Activated naive CD8-positive, alpha-beta T cell treated with anti-CD3 and anti-CD28 coated beads, Interleukin-2, amount 10 ng/mL, durations not matched to agents 7 days and 5 days (primary cell): Measurements from ENCODE around the gene PBRM1. TPM values are rescaled to one million over a fixed set of nuclear protein-coding genes. Genes with fewer than 3 reads are reported as not detected.

Experiments
- ATAC-seq: fragments of 150-1000 bp; cut with Tn5 transposase; one replicate; pipeline ENCODE4 v1.10.0; 2021; ENCODE audit warnings: low read depth, moderate library complexity
- POLR2A ChIA-PET: fragments of 350-600 bp; sonication (Branson Sonifier 250); formaldehyde crosslinking; loops from one replicate; lab custom pipeline; 2021; ENCODE audit warnings: antibody characterized with exemption; lab: Charles Lee
- DNase-seq: peaks from one replicate; pipeline ENCODE4 v3.0.0; 2021
- H3K27ac Mint-ChIP-seq: one replicate; pipeline ENCODE4 v1.8.0; 2022; ENCODE audit warnings: mild to moderate bottlenecking, mixed read lengths
- H3K27me3 Mint-ChIP-seq: one replicate; pipeline ENCODE4 v1.8.0; 2022; ENCODE audit warnings: mild to moderate bottlenecking, moderate library complexity, mixed read lengths
- H3K36me3 Mint-ChIP-seq: one replicate; pipeline ENCODE4 v1.8.0; 2021; ENCODE audit warnings: mild to moderate bottlenecking, mixed read lengths
- H3K4me1 Mint-ChIP-seq: one replicate; pipeline ENCODE4 v1.8.0; 2021; ENCODE audit warnings: mixed read lengths
- H3K4me3 Mint-ChIP-seq: one replicate; pipeline ENCODE4 v1.8.0; 2022; ENCODE audit warnings: mild to moderate bottlenecking, moderate library complexity, mixed read lengths
- H3K9me3 Mint-ChIP-seq: one replicate; pipeline ENCODE4 v1.8.0; 2021; ENCODE audit warnings: mixed read lengths
- total RNA-seq, 2 experiments: library from RNA; stranded (reverse); gene quantifications; one replicate each; pipeline ENCODE4 v1.2.3, GENCODE V29; 2021

Gene PBRM1
- total RNA-seq, 2 experiments from 2014 or later, result 73.5 to 77.0 TPM

DNA sequence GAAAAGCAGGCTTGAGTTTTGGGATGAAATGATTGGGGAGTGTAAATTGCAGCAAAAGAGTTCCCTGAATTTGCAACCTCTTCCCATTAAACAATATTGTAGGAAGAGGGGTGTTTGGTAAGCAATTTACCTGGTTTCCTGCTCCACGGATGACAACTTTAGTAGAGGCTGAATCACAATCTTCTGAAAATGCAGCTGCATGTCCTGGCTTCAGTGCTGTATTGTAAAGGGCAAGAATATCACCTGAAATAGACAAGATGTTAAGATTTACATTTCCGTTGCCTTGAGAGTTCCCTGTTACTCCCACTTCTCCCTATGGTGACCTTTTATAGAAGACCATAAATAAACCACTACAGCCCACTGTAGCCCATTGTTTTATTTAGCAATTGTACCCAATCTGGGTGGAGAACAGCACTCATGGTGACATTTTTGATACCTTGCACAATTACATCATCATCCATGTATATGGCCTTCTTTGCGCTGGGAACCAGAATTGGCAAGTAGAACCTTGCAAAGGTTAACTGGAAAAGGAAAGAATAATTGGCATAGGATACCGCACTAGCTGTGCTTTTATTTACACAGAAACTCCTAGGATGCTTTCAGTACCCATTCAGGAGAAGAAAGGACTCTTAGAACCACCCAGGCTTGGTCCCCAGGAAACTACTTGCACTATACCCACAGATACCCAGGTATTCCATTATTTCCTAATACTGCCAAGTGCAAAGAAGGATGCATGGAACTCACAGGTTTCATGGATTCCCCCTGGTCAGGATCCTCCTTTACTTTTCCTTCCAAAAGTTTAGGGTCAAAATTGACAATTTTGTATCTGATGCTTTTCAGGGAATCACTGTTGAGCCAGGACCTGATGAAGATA lies 10.3 kb upstream of the PBRM1 start:
- no peak for DNase-seq
- Mint-ChIP-seq H3K36me3 (peaks cover 20% of the 10 kb centered on the region), H3K27me3 (no peaks in the 10 kb centered on the region), H3K27ac (no peak overlapping the region), H3K4me3 (no peak overlapping the region), H3K9me3 (no peaks in the 10 kb centered on the region), H3K4me1 (peaks cover 6% of the 10 kb centered on the region)
- POLR2A ChIA-PET, result interaction anchor here (0.7 to 1.5 kb wide), 4 partner anchors 9 to 11 kb away, joined by 3 to 7 read pairs (median 4); partner anchors contain the start of genes GLT8D1 and SPCS1
- no peak for ATAC-seq

DNA sequence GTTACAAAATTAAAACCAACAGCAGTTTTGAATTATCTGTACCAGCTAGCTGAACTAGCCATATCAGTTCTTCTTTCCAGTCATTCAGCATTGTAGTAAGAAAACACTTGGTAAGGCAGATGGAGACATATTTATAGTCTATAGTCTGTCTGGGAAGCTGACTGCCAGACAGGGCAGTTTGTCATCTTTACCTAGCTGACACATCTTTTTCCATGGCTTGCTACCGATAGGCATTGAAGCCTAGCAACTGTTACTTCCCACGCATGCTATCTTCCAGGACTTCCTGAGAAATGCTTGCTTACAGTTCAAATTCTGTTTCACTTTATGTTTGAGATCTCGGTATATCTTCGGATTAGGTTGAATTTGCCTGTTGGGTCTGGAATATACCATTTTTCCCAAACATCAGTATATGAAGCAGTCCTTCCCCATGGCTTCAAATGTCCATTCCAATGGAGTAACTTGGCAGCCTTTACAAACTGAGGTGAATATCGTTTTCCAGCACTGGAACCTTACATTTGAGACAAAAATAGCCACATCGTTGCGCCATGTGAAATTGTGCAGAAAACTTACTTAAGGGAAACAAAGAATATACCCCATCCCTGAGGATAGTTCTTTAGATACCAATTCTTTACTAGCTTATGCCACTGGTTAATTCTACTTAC lies 8.9 kb upstream of the PBRM1 start:
- POLR2A ChIA-PET, result interaction anchor here (0.6 to 1.5 kb wide), 2 partner anchors 10 to 23 kb away, joined by 3 to 7 read pairs; partner anchors contain the start of genes GLT8D1 and SPCS1
- no peaks in the 10 kb centered on the region for H3K27me3 Mint-ChIP-seq
- ATAC-seq, result no peak
- no peaks in the 10 kb centered on the region for H3K9me3 Mint-ChIP-seq
- peaks cover 10% of the 10 kb centered on the region for H3K4me1 Mint-ChIP-seq
- no peak for DNase-seq
- no peak overlapping the region for H3K4me3 Mint-ChIP-seq
- H3K27ac Mint-ChIP-seq, result no peak overlapping the region
- H3K36me3 Mint-ChIP-seq, result peaks cover 21% of the 10 kb centered on the region

DNA sequence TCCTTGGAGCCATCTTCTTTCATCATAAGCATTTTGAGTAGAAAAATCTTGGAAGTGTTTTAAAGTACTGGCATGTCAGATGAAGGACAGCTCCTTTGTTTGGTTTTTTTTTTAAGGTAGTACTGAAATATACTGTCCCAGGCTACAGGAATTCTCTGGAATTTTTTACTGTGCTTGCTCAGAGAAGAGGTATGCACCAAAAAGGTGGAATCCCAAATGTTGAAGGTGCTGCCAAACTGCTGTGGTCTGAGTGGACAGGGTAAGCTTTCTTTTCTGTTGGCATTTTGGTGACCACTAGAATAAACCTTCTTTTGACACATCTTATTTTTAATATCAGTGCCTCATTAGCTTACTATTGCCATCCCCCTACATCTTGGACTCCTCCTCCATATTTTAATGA lies 7.4 kb upstream of the PBRM1 start:
- POLR2A ChIA-PET, result interaction anchor here (0.9 to 2.6 kb wide), 3 partner anchors 9 to 28 kb away, joined by 3 to 14 read pairs (median 3); partner anchors contain the start of genes GLT8D1 and SPCS1
- no peaks in the 10 kb centered on the region for H3K9me3 Mint-ChIP-seq
- H3K27me3 Mint-ChIP-seq, result no peaks in the 10 kb centered on the region
- H3K36me3 Mint-ChIP-seq, result peaks cover 34% of the 10 kb centered on the region
- no peak overlapping the region for H3K27ac Mint-ChIP-seq
- H3K4me3 Mint-ChIP-seq, result no peak overlapping the region
- no peak for DNase-seq
- peaks cover 20% of the 10 kb centered on the region for H3K4me1 Mint-ChIP-seq
- ATAC-seq, result no peak

DNA sequence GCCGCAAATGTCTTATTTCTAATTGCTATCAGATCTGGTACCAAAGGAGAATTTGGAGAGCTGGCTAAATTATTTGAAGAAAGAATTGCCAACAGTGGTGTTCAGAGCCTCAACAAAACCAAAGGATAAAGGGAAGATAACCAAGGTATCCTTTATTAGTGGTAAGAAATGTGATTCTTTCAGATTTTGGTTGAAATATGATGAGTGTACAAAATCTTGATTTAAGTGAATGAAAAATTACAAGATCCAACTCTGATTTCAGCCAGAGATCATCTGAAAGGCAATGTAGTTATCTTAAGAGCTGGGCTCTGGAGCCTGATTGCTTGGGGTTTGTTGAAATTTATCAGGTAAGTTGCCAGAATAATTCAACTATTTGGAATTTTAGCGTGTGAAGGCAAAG lies 4.8 kb upstream of the PBRM1 start:
- no peak for DNase-seq
- no peak overlapping the region for H3K4me3 Mint-ChIP-seq
- ATAC-seq, result no peak
- no peaks in the 10 kb centered on the region for H3K9me3 Mint-ChIP-seq
- POLR2A ChIA-PET, result no interaction called here
- H3K36me3 Mint-ChIP-seq, result peaks cover 38% of the 10 kb centered on the region
- no peak overlapping the region for H3K27ac Mint-ChIP-seq
- H3K4me1 Mint-ChIP-seq, result peaks cover 25% of the 10 kb centered on the region
- H3K27me3 Mint-ChIP-seq, result no peaks in the 10 kb centered on the region

GRCh38 chr3:52689151-52689550 lies 3.4 kb upstream of the PBRM1 start:
- no peak for ATAC-seq
- H3K4me3 Mint-ChIP-seq, result no peak overlapping the region
- no peak overlapping the region for H3K27ac Mint-ChIP-seq
- DNase-seq, result no peak
- POLR2A ChIA-PET, result interaction anchor here (5.7 kb wide), 1 partner anchor 16 kb away, joined by 38 read pairs; the partner anchor contains the start of genes GLT8D1 and SPCS1
- no peaks in the 10 kb centered on the region for H3K27me3 Mint-ChIP-seq
- H3K36me3 Mint-ChIP-seq, result peaks cover 30% of the 10 kb centered on the region
- peaks cover 33% of the 10 kb centered on the region for H3K4me1 Mint-ChIP-seq
- no peaks in the 10 kb centered on the region for H3K9me3 Mint-ChIP-seq

- Mint-ChIP-seq H3K27me3 (no peaks in the 10 kb centered on the region), H3K36me3 (peaks cover 23% of the 10 kb centered on the region), H3K4me1 (peaks cover 37% of the 10 kb centered on the region), H3K27ac (no peak overlapping the region), H3K9me3 (no peaks in the 10 kb centered on the region), H3K4me3 (no peak overlapping the region)
- POLR2A ChIA-PET, result interaction anchor here (5.7 kb wide), 1 partner anchor 17 kb away, joined by 38 read pairs; the partner anchor contains the start of genes GLT8D1 and SPCS1
- ATAC-seq (no peak), DNase-seq (no peak)
These were observed 2.6 kb upstream of the PBRM1 start for GRCh38 chr3:52688266-52688665.

DNA sequence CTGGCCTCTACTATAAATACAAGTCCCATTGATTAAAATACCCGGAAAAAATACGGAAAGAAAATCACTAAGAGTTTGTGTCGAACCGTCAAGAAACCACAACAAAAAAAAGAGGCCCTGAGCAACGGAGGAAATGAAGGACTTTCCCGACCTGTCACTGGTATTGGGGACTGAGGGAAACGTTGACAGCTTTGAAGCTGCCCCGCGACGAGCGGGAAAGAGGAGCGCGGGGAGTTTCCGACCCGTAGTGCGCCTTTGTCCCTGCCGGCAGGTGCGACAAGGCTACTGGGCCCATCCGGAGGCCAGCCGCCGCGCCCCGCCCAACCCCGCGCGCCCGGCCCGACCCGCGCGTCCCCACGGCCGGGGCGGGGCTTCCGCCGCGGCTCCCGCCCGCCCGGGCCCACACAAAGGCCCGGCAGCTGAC lies 416 bp downstream of the PBRM1 start:
- H3K36me3 Mint-ChIP-seq, result peaks cover 18% of the 10 kb centered on the region
- H3K4me3 Mint-ChIP-seq, result peak overlapping the region; percentile 96
- H3K27me3 Mint-ChIP-seq, result no peaks in the 10 kb centered on the region
- DNase-seq, result peak; percentile 86
- ATAC-seq, result peak; percentile 81
- peaks cover 37% of the 10 kb centered on the region for H3K4me1 Mint-ChIP-seq
- no peaks in the 10 kb centered on the region for H3K9me3 Mint-ChIP-seq
- POLR2A ChIA-PET, result interaction anchor here (1.4 to 5.7 kb wide), 2 partner anchors 20 to 360 kb away, joined by 3 to 38 read pairs; partner anchors contain the start of genes GLT8D1, SFMBT1 and SPCS1
- H3K27ac Mint-ChIP-seq, result peak overlapping the region; percentile 94

DNA sequence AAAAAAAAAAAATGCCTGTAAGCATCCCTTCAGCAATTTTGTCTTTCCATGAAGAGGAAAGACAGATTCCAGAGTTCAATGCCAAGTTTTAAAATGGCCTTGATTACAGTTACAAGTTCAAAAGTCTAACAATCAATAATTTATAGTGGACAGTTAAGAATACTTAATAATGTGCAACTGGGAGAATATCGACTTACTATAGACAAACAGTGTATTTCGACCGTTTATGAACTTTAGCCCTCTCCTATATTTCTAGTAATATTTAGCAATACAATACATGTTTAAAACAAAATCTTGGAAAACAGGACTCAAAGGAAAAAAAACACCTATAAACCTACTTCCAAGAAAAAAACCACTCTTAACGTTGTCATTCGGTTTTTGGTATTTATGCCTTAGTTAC lies 1.5 kb downstream of the PBRM1 start:
- Mint-ChIP-seq H3K4me1 (peaks cover 36% of the 10 kb centered on the region), H3K36me3 (peaks cover 16% of the 10 kb centered on the region), H3K9me3 (no peaks in the 10 kb centered on the region), H3K4me3 (peak overlapping the region; percentile 96), H3K27me3 (no peaks in the 10 kb centered on the region), H3K27ac (no peak overlapping the region)
- DNase-seq, result no peak
- no peak for ATAC-seq
- POLR2A ChIA-PET, result interaction anchor here (5.7 kb wide), 1 partner anchor 21 kb away, joined by 38 read pairs; the partner anchor contains the start of genes GLT8D1 and SPCS1

GRCh38 chr3:52683611-52684010 lies 2.1 kb downstream of the PBRM1 start:
- H3K4me1 Mint-ChIP-seq, result peaks cover 34% of the 10 kb centered on the region
- peaks cover 17% of the 10 kb centered on the region for H3K36me3 Mint-ChIP-seq
- no peak overlapping the region for H3K27ac Mint-ChIP-seq
- H3K9me3 Mint-ChIP-seq, result no peaks in the 10 kb centered on the region
- ATAC-seq, result no peak
- no peaks in the 10 kb centered on the region for H3K27me3 Mint-ChIP-seq
- DNase-seq, result no peak
- POLR2A ChIA-PET, result no interaction called here
- peak overlapping the region; percentile 37 for H3K4me3 Mint-ChIP-seq

- Mint-ChIP-seq H3K36me3 (peaks cover 13% of the 10 kb centered on the region), H3K27me3 (no peaks in the 10 kb centered on the region), H3K4me1 (peaks cover 29% of the 10 kb centered on the region), H3K27ac (peak overlapping the region; percentile 14), H3K9me3 (no peaks in the 10 kb centered on the region), H3K4me3 (peak overlapping the region; percentile 6)
- POLR2A ChIA-PET, result no interaction called here
- no peak for ATAC-seq
- no peak for DNase-seq
These were observed 3.7 kb downstream of the PBRM1 start for GRCh38 chr3:52682016-52682415.

DNA sequence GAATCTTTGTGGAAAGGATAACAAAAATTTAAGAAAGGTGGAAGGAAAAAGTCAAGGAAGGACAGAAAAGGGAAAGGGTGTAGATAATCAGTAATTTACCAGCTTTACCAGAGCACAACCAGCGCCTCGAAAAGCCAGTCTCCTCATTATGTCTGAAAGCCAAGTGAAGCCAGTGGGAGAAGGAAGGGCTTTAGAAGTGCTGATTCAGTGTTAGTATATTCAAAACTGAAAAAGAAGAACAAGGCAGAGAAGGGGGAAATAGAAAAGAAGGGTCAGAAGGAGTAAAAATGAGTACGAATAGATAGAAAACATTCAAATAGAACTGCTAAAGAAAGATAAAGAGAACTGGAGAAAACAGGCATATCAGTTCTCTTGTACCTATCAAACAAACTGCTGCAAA lies 4.1 kb downstream of the PBRM1 start:
- H3K27me3 Mint-ChIP-seq, result no peaks in the 10 kb centered on the region
- H3K4me1 Mint-ChIP-seq, result peaks cover 27% of the 10 kb centered on the region
- ATAC-seq, result no peak
- H3K27ac Mint-ChIP-seq, result peak overlapping the region; percentile 21
- H3K36me3 Mint-ChIP-seq, result peaks cover 16% of the 10 kb centered on the region
- no peaks in the 10 kb centered on the region for H3K9me3 Mint-ChIP-seq
- no peak for DNase-seq
- no peak overlapping the region for H3K4me3 Mint-ChIP-seq
- POLR2A ChIA-PET, result no interaction called here

- Mint-ChIP-seq H3K4me3 (no peak overlapping the region), H3K36me3 (peaks cover 20% of the 10 kb centered on the region), H3K4me1 (peaks cover 23% of the 10 kb centered on the region), H3K9me3 (no peaks in the 10 kb centered on the region), H3K27me3 (no peaks in the 10 kb centered on the region), H3K27ac (no peak overlapping the region)
- ATAC-seq (no peak), DNase-seq (no peak)
- POLR2A ChIA-PET, result interaction anchor here (0.8 kb wide), 1 partner anchor 29 kb away, joined by 4 read pairs; no protein-coding TSS in a partner anchor
These were observed 5.9 kb downstream of the PBRM1 start for GRCh38 chr3:52679811-52680210.

GRCh38 chr3:52679199-52679538 lies 6.5 kb downstream of the PBRM1 start:
- peaks cover 21% of the 10 kb centered on the region for H3K36me3 Mint-ChIP-seq
- DNase-seq, result no peak
- no peak overlapping the region for H3K27ac Mint-ChIP-seq
- no peaks in the 10 kb centered on the region for H3K27me3 Mint-ChIP-seq
- H3K9me3 Mint-ChIP-seq, result no peaks in the 10 kb centered on the region
- no peak for ATAC-seq
- POLR2A ChIA-PET, result interaction anchor here (0.8 kb wide), 1 partner anchor 28 kb away, joined by 4 read pairs; no protein-coding TSS in a partner anchor
- no peak overlapping the region for H3K4me3 Mint-ChIP-seq
- peaks cover 18% of the 10 kb centered on the region for H3K4me1 Mint-ChIP-seq
